Left kidney (tissue), 8 donors: ENCODE data around the gene CAAP1. TPM values are rescaled to one million over a fixed set of nuclear protein-coding genes. Genes with fewer than 3 reads are reported as not detected.
"Not testable (repeated sequence)": the region's sequence is repeated elsewhere in the genome, so short reads cannot be mapped to it uniquely, and the experiment has no call there.

Source experiments
- DNase-seq: peaks from one replicate; pipeline ENCODE4 v3.0.0-alpha.2; 2013
- long read RNA-seq, 8 donors: transcript quantifications; one replicate each; lab custom pipeline, GENCODE V29; 2026
- polyA plus RNA-seq: library from polyadenylated mRNA; unstranded; fragments of 120-200 nt; gene quantifications from one replicate; pipeline ENCODE4 v1.2.1, GENCODE V29; 2013; ENCODE audit not compliant: insufficient read length

The CAAP1 gene, protein sequence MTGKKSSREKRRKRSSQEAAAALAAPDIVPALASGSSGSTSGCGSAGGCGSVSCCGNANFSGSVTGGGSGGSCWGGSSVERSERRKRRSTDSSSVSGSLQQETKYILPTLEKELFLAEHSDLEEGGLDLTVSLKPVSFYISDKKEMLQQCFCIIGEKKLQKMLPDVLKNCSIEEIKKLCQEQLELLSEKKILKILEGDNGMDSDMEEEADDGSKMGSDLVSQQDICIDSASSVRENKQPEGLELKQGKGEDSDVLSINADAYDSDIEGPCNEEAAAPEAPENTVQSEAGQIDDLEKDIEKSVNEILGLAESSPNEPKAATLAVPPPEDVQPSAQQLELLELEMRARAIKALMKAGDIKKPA
- 46.8 TPM for polyA plus RNA-seq
- long read RNA-seq, donor 1, transcript CAAP1-201 (6 exons, 2,791 nt): major isoform, 12 of 21 reads
- long read RNA-seq, donor 1, partial matches to known transcripts: 5 of 21 reads
- long read RNA-seq, donor 1, other reads (novel, unspliced or antisense): 0 of 21 reads
- long read RNA-seq, donor 2, transcript CAAP1-201 (6 exons, 2,791 nt): major isoform, 5 of 8 reads
- long read RNA-seq, donor 2, partial matches to known transcripts: 0 of 8 reads
- long read RNA-seq, donor 2, other reads (novel, unspliced or antisense): 0 of 8 reads
- long read RNA-seq, donor 3, partial matches to known transcripts: 0 of 5 reads
- long read RNA-seq, donor 3, other reads (novel, unspliced or antisense): 0 of 5 reads
- long read RNA-seq, donor 4: 0 reads
- long read RNA-seq, donor 5, partial matches to known transcripts: 0 of 3 reads
- long read RNA-seq, donor 5, other reads (novel, unspliced or antisense): 0 of 3 reads
- long read RNA-seq, donor 6, transcript CAAP1-201 (6 exons, 2,791 nt): major isoform, 10 of 10 reads
- long read RNA-seq, donor 6, partial matches to known transcripts: 0 of 10 reads
- long read RNA-seq, donor 6, other reads (novel, unspliced or antisense): 0 of 10 reads
- long read RNA-seq, donor 7, transcript CAAP1-201 (6 exons, 2,791 nt): major isoform, 10 of 34 reads
- long read RNA-seq, donor 7, partial matches to known transcripts: 21 of 34 reads
- long read RNA-seq, donor 7, other reads (novel, unspliced or antisense): 0 of 34 reads
- long read RNA-seq, donor 8, partial matches to known transcripts: 0 of 1 reads
- long read RNA-seq, donor 8, other reads (novel, unspliced or antisense): 0 of 1 reads

DNA sequence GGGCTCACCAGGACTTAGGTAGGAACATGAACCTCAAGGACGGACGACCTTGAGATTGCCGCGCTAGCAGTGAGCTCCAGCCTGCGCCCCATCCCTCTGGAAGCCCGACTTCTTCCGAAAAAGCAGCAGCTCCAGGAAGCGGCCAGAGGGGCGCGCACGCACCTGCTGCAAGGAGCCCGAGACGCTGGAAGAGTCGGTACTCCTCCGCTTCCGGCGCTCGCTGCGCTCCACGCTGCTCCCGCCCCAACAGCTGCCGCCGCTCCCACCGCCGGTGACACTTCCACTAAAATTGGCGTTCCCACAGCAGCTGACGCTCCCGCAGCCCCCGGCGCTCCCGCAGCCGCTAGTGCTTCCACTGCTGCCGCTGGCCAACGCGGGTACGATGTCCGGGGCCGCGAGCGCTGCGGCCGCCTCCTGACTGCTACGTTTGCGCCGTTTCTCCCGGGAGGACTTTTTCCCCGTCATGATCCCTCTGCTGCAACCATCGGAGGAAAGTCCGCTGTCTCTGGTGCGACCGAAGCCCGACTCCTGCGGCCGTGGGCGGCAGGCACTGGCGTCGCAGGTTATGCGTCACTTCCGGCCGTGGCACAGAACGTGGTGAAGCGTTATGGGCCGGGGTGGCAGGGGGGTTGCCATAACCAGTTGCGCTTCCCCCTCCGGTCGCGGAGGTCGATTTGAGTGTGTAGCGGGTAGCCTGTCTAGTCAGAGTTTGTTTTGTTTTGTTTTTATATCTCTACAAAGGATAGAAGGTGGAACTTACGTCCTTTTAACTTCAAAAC, at the start of gene CAAP1:
CAAP1 (minus strand) TSS at position 552 of the 779 bp plus-strand sequence; CDS start at position 465, 87 bp downstream.
- peak; percentile 93 for DNase-seq

DNA sequence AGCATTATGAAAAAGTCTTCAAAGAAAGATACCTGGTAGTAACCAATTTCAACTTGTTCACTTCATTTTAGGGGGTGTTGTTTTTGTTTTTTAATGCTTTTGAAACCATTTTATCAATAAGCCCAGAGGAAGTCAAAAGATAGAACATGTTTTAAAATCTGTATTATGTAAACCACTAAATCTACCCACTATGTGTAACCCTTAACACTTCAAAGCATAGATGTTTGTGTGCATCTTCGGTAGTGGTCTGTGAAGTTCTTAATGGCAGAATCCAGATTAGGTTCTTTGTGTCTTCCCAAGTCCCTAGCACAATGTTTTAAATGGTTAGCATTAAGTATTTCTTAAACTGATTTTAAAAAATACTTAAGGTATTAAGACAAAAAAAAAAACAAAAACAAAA, 48.2 kb upstream of the CAAP1 start:
- DNase-seq: no peak

DNA sequence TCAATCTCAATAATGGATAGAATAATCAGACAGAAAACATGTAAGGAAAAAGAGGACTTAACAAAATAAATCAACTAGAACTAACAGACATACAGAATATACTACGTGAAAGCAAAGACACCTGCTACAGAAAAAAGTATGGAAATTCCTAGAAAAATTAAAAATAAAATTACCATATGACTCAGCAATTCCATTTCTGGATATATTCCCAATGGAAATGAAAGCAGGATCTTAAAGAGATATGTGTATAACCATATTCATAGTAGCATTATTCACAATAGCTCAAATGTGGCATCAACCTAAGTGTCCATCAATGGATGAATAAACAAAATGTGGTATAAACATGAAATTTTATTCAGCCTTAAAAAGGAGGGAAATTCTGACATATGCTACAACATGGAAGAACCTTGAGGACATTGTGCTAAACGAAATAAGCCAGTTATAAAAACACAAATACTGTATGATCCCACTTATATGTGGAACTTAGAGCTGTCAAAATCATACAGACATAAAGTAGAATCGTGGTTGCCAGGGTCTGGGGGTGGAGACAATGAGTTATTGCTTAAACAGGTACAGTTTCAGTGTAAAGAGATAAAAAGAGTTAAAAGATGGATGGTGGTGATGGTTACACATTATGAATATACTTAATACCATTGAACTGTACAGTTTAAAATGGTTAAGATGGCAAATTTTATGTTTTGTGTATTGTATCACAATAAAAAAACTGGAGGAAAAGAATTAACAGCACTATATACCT, 47.5 kb upstream of the CAAP1 start:
- no peak for DNase-seq

GRCh38 chr9:26937816-26938371, 45.3 kb upstream of the CAAP1 start:
- no peak for DNase-seq

GRCh38 chr9:26935847-26936246, 43.2 kb upstream of the CAAP1 start:
- DNase-seq: no peak

DNA sequence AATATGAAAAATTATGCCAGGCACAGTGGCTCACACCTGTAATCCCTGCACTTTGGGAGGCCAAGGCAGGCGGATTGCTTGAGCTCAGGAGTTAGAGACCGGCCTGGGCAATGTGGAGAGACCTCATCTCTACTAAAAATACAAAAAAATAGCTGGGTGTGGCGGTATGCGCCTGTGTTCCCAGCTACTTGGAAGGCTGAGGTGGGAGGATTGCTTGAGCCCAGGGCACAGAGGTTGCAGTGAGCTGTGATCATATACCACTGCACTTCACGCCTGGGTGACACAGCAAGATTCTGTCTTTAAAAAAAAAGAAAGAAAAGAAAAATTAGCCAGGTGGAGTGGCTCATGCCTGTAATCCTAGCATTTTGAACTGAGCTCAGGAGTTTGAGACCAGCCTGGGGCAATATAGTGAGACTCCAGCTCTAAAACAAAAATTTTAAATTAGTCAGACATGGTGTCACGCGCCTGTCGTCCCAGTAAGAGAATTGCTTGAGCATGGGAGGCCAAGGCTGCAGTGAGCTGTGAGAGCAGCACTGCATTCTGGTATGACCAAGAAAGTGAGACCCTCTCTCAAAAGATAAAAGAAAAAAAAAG, 36.4 kb upstream of the CAAP1 start:
- peak; percentile 2 for DNase-seq

DNA sequence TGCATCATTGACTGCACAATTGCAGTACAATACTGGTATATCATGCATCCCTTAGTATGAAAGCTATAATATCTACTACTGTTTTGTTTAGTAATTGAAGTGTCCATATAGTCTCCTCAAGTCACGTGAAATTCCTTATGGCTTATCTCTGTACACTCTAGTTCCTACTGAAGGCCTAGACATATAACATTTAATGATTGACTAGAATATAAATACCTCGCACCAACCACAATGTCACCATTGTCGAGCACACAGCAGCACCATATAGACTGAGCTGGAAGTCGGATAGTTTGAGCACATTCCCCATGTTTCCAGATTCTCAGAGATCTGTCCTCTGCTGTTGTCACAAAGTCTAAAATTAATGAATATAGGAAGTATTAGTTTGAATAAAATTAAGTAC, 33.0 kb upstream of the CAAP1 start:
- DNase-seq: no peak

DNA sequence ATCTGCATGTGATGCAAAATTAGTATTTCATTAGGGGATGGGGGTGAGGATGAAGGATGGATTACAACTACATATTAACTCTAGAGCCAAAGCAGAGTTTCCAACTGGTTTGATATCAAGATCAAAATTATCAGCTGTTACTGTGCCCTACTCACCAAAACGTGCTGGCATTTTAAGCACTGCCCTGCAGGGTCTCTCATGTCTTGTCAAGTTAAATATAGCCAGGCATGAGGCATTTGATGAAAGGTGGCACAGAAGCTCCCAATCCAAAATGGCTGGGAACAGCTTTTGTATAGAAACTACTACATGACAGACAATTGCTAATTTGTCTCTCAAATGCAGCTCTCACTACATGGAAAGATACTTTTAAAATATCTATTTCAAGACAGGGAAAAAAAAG, 27.1 kb upstream of the CAAP1 start:
- DNase-seq: no peak

- no peak for DNase-seq
These were observed 20.6 kb upstream of the CAAP1 start for GRCh38 chr9:26913138-26913668.

GRCh38 chr9:26904671-26905070, 12.1 kb upstream of the CAAP1 start:
- DNase-seq: no peak

DNA sequence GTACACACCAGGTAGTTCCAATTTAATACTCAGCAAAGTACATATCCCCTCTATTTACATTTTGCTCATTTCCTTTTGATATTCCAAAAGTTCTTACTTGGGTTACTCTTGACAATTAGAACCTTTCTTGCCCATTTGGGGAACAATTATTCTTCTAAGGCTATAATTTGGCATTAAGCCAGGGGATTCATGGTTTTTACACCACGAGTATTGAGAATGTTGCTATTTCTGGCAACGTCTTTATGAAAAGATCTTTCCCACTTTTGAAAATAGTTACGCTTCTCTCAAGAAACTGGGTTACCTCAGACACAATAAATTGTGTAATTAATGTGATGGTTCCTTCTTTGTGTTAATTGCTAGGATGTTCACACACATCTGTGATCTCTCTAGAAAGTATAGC, 11.5 kb upstream of the CAAP1 start:
- DNase-seq: no peak

GRCh38 chr9:26893030-26893676, 551 bp upstream of the CAAP1 start:
- no peak for DNase-seq

DNA sequence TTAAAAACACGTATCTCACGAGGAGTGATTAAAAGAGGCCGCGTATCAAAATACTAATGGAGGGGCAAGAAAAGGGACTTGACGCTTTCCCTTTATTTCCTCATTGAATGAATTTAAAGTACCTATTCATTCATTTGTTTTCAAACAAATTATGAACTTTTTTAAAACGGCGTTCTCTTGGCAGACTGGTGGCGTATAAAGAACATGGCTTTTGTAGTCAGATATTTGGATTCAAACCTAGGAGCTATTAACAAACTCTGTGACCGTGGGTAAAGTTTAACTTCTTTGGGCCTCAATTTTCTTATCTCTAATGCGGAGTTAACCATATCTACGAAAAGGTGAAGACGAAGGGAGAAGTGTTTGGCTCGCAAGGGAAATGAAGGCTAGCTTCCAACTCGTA, 876 bp downstream of the CAAP1 start:
- no peak for DNase-seq

- DNase-seq: no peak
These were observed 4.3 kb downstream of the CAAP1 start for GRCh38 chr9:26888271-26888670.

DNA sequence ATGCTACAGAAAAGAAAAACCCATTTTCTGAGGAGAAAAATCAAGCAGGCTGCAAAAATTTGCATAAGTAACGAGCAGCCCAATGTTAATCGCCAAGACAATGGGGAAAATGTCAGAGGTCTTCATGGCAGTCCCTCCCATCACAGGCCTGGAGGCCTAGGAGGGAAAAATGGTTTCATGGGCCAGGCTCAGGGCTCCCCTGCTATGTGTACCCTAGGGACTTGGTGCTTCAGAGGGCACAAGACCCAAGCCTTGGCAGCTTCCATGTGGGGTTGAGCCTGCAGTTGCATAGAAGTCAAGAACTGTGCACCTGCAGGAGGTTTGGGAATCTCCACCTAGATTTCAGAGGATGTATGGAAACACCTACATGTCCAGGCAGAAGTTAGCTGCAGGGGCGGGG, 10.4 kb downstream of the CAAP1 start:
- DNase-seq: no peak

- no peak for DNase-seq
These were observed 12.3 kb downstream of the CAAP1 start for GRCh38 chr9:26880262-26880661.

GRCh38 chr9:26875155-26875554, 17.4 kb downstream of the CAAP1 start:
- not testable (repeated sequence) for DNase-seq

DNA sequence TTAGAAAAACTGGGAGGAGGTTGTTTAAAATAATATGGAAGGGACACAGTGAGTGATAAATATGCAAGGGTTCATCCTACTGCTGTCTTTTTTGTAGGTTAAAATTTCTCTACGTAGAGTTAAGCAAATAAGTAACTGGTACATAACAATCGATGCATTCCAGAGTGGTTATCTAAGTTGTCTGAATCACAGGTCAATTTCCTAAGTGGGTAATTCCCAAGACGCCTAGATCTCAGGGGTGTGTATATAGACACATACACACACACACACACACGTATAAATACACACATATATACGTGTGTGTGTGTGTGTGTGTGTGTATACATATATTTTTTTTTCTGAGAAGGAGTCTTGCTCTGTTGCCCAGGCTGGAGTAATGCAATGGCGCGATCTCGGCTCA, 22.3 kb downstream of the CAAP1 start:
- no peak for DNase-seq

DNA sequence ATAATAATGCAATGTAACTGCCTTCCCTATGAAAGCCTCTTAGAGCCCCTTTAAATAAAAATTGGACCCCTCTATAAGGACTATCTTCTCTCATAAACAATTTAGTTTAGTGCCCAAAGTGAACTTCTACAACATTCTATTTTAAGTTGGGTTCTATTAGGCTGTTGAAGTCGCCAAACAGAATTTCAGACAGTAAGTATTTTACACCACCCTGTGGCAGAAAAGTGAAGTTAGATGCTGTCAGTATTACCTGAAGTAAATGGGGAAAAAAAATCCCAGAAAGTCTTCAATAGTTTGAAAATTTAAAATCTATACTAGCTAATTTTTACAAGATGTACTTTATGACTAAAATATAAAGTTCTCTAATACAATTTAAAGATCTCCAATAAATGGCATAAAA, 29.5 kb downstream of the CAAP1 start:
- DNase-seq: peak; percentile 12
